Left ventricle myocardium superior (tissue), 1 donor: Measurements from ENCODE around the gene TMIE. TPM values are rescaled to one million over a fixed set of nuclear protein-coding genes. Genes with fewer than 3 reads are reported as not detected.
"Not testable (repeated sequence)": the region's sequence is repeated elsewhere in the genome, so short reads cannot be mapped to it uniquely, and the experiment has no call there.

ENCODE experiments used
- ATAC-seq: fragments of 200-7000 bp; cut with Tn5 transposase; one replicate; pipeline ENCODE4 v1.9.1; 2020; ENCODE audit warnings: mild to moderate bottlenecking, moderate library complexity
- DNase-seq: peaks from one replicate; pipeline ENCODE4 v3.0.0-alpha.2; 2020
- intact Hi-C: fragments of 100-400 bp; cut with micrococcal nuclease; formaldehyde crosslinking; loops from one replicate; pipeline ENCODE4 v1.11.0; 2022
- total RNA-seq: library from RNA; stranded (reverse); fragmentation: NEBNext Ultra II Directional; extraction: Animal tissue kit (Norgen Biotek cat#: 25700); gene quantifications from one replicate; pipeline ENCODE4 v1.2.1, GENCODE V29; 2021
- donor health status: DM: no; HTN: yes; CAD: no; lungs with severe emphysema.

TMIE gene
- total RNA-seq, 1 donor from 2014 or later = 0.74 TPM

- DNase-seq (no peak), ATAC-seq (no peak)
- intact Hi-C loops = no loop called here
Observed at GRCh38 chr3:46742992-46743585, 41.9 kb downstream of the TMIE start.

- DNase-seq (no peak), ATAC-seq (no peak)
- intact Hi-C loops = no loop called here
Observed at GRCh38 chr3:46746711-46747110, 45.5 kb downstream of the TMIE start.

DNA sequence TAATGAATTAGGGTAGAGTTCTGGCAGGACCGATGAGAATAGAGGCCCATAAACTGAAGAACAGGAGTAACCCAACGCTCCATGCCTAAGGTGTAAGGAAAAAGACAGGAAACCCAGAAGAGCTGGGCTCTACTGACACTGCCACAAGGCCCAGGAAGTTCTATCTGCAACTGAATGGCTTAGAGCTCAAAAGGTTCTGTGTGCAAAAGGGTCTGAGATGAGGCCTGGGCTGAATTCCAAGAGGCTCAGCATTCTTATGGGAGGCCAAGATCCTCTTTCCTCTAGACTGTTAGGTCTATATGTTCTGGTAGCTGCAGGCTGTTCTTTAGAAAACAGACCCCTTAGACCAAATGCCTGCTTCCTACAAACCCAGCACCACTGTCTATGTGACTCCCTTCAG is 47.0 kb downstream of the TMIE start:
- no peak for DNase-seq
- intact Hi-C loops = no loop called here
- ATAC-seq = no peak

- no peak for DNase-seq
- ATAC-seq = no peak
- intact Hi-C loops = no loop called here
Observed at GRCh38 chr3:46749129-46749528, 47.9 kb downstream of the TMIE start.

DNA sequence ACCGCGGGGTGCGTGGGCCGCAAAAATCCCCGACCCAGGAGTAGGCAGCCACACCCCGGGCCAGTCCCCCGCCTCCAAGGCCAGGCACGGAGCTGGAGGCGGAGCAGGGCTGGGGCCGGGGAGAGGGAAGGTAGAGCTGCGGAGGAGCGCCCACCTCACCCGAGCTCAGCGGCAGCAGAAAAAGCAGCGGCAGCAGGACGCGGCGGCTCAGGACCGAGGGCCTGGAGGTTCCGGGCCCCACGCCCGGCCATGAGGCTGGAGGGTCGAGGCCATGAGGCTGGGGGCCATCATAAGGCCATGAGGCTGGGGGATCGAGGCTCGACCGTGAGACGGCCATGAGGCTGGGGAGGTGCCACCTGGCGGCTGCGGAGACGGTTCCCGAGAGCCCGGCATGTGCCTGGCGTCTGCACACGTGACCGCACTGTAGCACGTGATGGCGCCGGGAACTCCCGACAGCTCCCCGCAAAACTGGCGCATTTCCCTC is 49.4 kb downstream of the TMIE start:
- intact Hi-C loops = no loop called here
- ATAC-seq = no peak
- DNase-seq = no peak

DNA sequence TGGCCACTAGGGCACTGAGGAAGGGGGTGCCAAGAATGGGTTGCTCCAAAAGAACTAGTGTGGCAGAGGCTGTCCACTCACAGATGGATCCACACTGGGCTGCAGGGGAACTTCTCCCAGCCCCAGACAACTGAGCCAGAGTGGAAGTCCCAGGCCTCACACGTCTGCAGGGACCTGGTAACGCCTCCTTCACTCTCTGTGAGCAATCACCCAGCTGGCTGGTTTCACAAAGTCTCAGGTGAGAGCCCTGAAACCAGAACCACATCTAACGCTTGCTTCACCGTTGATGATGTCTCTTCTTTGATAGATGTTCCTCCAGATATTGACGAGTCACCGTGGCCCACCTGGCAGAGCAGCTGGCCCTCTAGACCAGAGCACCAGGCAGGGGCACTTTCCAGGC is 51.9 kb downstream of the TMIE start:
- DNase-seq, ATAC-seq, intact Hi-C loops: not testable (repeated sequence)

GRCh38 chr3:46755646-46756045 is 54.5 kb downstream of the TMIE start:
- ATAC-seq (no peak), DNase-seq (no peak)
- intact Hi-C loops = no loop called here

DNA sequence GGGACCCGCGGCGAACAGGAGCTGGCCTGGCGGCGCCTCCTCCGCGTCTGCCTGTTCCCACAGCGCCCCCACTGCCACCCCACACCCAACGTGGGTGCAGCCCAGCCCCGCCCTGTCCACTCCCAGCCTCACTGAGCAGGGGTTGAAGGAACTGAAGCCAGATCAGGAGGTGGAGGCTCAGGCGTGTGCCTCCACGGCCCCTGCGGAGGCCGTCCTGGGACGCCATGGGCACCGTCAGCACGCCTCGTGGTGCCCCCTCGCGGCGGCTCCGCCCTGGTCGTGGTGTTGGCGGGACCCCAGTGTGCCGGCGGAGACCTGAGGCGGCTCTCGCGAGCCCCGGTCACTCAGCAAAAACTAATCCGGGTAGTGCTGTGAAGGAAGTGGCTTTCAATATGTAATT is 55.5 kb downstream of the TMIE start:
- DNase-seq (no peak), ATAC-seq (no peak)
- intact Hi-C loops = no loop called here

DNA sequence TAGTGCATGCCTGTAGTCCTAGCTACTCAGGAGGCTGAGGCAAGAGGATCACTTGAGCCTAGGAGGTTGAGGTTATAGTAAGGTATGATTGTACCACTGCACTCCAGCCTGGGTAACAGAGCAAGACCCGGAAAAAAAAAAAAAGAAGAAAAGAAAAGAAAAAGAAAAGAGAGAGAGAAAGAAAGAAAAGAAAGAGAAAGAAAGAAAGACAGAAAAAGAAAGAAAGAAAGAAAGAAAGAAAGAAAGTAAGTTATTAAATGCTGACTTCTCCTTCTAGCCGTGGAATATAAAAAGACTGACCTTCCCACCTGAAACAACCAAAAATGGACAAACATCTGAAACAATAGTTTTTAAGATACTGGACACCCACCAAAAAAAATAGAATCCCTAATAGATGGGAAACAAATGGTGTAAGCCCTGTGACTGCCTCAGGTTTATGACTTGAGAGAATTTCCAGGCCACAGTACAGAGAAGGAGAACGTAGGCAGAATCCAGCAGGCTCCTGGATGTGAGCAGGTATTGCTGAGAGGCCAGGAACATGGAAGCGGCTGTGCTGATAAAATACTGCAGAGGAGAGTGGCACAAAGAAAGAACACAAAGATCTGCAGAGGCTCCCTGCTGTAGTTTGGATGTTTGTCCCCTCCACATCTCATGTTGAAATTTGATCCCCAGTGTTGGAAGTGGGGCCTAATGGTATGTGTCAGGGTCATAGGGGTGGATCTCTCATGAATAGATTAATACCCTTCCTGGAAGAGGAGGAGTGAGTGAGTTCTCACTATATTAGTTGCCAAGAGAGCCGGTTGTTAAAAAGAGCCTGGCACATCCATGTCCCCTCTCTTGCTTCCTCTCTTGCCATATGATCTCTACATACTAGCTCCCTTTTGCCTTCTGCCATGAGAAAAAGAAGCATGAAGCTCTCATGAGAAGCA is 58.3 kb downstream of the TMIE start:
- intact Hi-C loops = no loop called here
- ATAC-seq (peak; percentile 73), DNase-seq (no peak)

Other genes starting within 250 kb of the TMIE start
- gene LTF, start 236.5 kb upstream of the TMIE start, total RNA-seq = 3.7 TPM
- not detected for gene RTP3, start 203.4 kb upstream of the TMIE start, total RNA-seq
- gene LRRC2, start 135.1 kb upstream of the TMIE start, total RNA-seq = 122 TPM
- not detected for gene FAM240A, start 88.9 kb upstream of the TMIE start, total RNA-seq
- gene ALS2CL, start 7.7 kb upstream of the TMIE start, total RNA-seq = 33.1 TPM
- gene PRSS50, start 16.5 kb downstream of the TMIE start, total RNA-seq = 0.10 TPM
- 9,164 TPM for gene MYL3, start 162.1 kb downstream of the TMIE start, total RNA-seq
- gene PTH1R, start 176.3 kb downstream of the TMIE start, total RNA-seq = 13.0 TPM